GOT3 (cell line): Measurements from ENCODE around the gene SHQ1.
"Not testable (repeated sequence)": the region's sequence is repeated elsewhere in the genome, so short reads cannot be mapped to it uniquely, and the experiment has no call there.

ENCODE experiments used
- DNase-seq: peaks from one replicate; lab custom pipeline; 2025; ENCODE audit warnings: mixed read lengths; lab: John Stamatoyannopoulos, UW

Gene SHQ1

GRCh38 chr3:72800869-72801268, 47.4 kb downstream of the SHQ1 start:
- no peak for DNase-seq

- no peak for DNase-seq
Observed at GRCh38 chr3:72798552-72799195, 49.6 kb downstream of the SHQ1 start.

GRCh38 chr3:72797773-72798543, 50.3 kb downstream of the SHQ1 start:
- no peak for DNase-seq

GRCh38 chr3:72794079-72794478, 54.2 kb downstream of the SHQ1 start:
- no peak for DNase-seq

GRCh38 chr3:72791161-72791560, 57.1 kb downstream of the SHQ1 start:
- no peak for DNase-seq

- no peak for DNase-seq
Observed at GRCh38 chr3:72789786-72790185, 58.5 kb downstream of the SHQ1 start.

GRCh38 chr3:72788232-72788631, 60.0 kb downstream of the SHQ1 start:
- DNase-seq, result not testable (repeated sequence)

GRCh38 chr3:72786668-72787067, 61.6 kb downstream of the SHQ1 start:
- DNase-seq, result no peak

- no peak for DNase-seq
Observed at GRCh38 chr3:72784226-72784625, 64.0 kb downstream of the SHQ1 start.

GRCh38 chr3:72782521-72782920, 65.7 kb downstream of the SHQ1 start:
- DNase-seq, result no peak

GRCh38 chr3:72769758-72770540, 78.3 kb downstream of the SHQ1 start:
- no peak for DNase-seq

GRCh38 chr3:72768936-72769335, 79.3 kb downstream of the SHQ1 start:
- no peak for DNase-seq

GRCh38 chr3:72768481-72768880, 79.8 kb downstream of the SHQ1 start:
- DNase-seq, result no peak

GRCh38 chr3:72768006-72768441, 80.2 kb downstream of the SHQ1 start:
- no peak for DNase-seq

GRCh38 chr3:72766866-72767265, 81.4 kb downstream of the SHQ1 start:
- no peak for DNase-seq

GRCh38 chr3:72763751-72764440, 84.3 kb downstream of the SHQ1 start:
- DNase-seq, result no peak

- no peak for DNase-seq
Observed at GRCh38 chr3:72761410-72761809, 86.8 kb downstream of the SHQ1 start.

- no peak for DNase-seq
Observed at GRCh38 chr3:72760225-72760624, 88.0 kb downstream of the SHQ1 start.

GRCh38 chr3:72756900-72757299, 91.3 kb downstream of the SHQ1 start:
- no peak for DNase-seq

- no peak for DNase-seq
Observed at GRCh38 chr3:72754582-72754981, 93.7 kb downstream of the SHQ1 start.

- no peak for DNase-seq
Observed at GRCh38 chr3:72753495-72753894, 94.8 kb downstream of the SHQ1 start.

- no peak for DNase-seq
Observed at GRCh38 chr3:72750405-72750965, 97.8 kb downstream of the SHQ1 start.
